Choroid plexus epithelial cell (primary cell): ENCODE data around the gene KDM6B.
A peak's percentile ranks its signal among the peaks of the same experiment; 100 is the strongest.

Experiments
- DNase-seq: peaks from one replicate; pipeline ENCODE4 v3.0.0-alpha.2; 2010; ENCODE audit warnings: low read depth
- H3K4me3 ChIP-seq: 2 replicates; pipeline ENCODE4 v1.5.1; 2011; ENCODE audit warnings: low read depth, mild to moderate bottlenecking, control low read depth, low read length, moderate library complexity
- TF ChIP-seq, protein P1 (sequence below): conservative IDR thresholded peaks from 2 replicates; pipeline ENCODE4 v1.5.1; 2011; ENCODE audit warnings: low read depth, mild to moderate bottlenecking, control low read depth, inconsistent platforms, low read length, moderate library complexity

The KDM6B gene

DNA sequence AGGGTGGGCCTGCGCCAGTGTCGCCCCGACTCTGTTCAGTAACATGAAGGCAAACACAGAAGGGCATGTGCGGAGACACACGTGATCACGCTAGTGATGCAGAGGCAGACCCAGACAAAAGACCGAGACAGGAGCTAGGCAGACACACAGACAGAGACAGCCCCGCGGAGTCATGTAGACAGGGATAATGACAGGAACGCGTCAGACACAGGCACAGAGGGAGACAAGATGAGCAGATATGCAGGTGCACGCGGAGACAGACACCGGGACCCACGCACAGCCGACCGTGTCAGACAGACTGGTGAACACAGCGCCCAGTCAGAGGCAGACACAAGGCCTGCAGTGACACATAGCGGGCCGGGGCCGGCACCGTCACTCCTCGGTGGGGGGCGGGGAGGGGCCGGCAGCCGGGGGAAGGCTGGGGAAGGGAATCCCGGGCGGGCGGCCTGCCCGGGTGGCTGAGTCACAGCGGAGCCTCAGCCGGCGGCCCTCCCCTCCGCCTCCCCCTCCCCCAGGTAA lies 7.4 kb downstream of the KDM6B start:
- DNase-seq: peak; percentile 92
- TF ChIP-seq, protein P1, sequence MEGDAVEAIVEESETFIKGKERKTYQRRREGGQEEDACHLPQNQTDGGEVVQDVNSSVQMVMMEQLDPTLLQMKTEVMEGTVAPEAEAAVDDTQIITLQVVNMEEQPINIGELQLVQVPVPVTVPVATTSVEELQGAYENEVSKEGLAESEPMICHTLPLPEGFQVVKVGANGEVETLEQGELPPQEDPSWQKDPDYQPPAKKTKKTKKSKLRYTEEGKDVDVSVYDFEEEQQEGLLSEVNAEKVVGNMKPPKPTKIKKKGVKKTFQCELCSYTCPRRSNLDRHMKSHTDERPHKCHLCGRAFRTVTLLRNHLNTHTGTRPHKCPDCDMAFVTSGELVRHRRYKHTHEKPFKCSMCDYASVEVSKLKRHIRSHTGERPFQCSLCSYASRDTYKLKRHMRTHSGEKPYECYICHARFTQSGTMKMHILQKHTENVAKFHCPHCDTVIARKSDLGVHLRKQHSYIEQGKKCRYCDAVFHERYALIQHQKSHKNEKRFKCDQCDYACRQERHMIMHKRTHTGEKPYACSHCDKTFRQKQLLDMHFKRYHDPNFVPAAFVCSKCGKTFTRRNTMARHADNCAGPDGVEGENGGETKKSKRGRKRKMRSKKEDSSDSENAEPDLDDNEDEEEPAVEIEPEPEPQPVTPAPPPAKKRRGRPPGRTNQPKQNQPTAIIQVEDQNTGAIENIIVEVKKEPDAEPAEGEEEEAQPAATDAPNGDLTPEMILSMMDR: no peak
- peak overlapping the region; percentile 81 for H3K4me3 ChIP-seq

DNA sequence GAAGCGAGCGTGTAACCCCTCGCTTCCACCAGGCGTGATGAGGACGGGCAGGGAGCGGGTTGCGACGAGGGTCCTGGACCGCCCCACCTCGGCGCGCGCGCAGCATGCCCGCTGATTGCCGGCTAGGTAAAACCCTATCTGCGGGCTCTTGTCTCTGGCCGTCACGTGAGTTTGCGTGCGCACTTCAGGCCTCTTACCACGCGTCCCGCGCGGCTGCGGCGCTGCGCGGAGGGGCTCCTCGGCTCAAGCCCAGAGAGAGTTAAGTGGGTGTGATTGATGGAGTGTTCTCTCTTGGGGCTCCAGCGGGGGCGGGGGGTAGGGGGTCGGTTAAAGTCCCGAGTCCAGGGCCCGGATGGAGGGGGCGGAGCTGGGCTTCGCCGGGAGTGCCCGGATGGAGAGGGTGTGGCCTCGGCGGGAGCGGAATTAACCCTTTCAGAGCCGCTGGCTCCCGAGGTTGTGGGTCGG lies 7.9 kb downstream of the KDM6B start:
- peak; percentile 90 for DNase-seq
- peak overlapping the region; percentile 81 for H3K4me3 ChIP-seq
- TF ChIP-seq, protein P1: no peak

DNA sequence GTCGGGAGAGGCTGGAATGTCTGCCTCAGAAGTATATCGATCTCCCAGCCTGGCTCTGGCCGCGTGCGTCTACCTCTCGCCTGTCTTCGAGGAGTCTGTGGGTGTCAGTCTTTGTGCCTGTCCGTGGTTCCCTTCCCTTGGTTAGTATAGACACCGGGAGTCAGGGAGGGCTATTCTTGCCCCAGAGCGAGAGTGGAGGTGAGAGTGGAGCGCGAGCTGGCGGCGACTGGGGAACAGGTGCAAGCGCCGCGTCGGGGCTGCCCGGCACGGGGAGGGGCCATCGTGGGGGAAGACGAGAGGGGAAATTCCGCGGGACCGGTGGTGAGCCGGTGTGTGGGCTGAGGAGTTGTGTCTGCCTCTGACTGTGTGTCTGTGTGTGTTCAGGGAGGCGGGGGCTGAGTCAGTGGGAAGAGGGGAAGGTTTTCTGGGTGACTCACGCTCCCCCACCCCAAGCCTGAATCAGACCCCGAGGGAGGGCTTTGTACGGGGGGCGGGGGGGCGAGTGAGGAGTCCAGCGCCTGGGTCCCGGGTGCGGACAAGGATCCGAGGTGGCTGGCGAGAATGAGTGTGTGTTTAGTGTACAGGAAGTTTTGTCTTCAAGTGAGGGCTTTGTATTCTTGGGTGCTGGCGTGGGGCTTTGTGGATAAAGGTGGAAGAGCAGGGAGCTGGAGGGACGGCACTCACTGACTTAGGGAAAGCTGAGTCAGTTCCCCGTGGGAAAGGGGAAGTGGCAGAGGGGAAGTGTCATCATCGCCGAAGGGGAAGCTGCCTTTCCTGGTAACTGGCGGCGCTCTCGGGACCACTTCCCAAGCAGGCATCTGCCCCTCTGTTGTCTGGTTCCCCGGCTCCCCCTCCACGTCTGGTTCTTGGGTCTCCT lies 8.6 kb downstream of the KDM6B start:
- H3K4me3 ChIP-seq: peak overlapping the region; percentile 81
- TF ChIP-seq, protein P1: peak; percentile 6
- DNase-seq: peak; percentile 89

DNA sequence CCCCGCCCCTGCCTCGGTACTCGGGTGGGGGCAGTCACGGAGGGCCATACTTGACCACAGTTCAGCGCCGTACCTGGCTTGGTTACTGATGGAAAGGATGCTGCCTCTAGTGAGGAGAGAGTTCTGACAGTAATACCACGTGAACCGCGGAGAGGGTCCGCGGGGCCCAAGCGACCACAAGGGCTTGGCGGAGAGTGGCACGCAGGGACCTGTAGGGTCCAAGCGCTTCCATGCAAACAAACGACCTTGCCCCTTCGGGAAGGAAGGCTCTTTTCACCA lies 9.2 kb downstream of the KDM6B start:
- no peak for DNase-seq
- TF ChIP-seq, protein P1: no peak
- peak overlapping the region; percentile 81 for H3K4me3 ChIP-seq

DNA sequence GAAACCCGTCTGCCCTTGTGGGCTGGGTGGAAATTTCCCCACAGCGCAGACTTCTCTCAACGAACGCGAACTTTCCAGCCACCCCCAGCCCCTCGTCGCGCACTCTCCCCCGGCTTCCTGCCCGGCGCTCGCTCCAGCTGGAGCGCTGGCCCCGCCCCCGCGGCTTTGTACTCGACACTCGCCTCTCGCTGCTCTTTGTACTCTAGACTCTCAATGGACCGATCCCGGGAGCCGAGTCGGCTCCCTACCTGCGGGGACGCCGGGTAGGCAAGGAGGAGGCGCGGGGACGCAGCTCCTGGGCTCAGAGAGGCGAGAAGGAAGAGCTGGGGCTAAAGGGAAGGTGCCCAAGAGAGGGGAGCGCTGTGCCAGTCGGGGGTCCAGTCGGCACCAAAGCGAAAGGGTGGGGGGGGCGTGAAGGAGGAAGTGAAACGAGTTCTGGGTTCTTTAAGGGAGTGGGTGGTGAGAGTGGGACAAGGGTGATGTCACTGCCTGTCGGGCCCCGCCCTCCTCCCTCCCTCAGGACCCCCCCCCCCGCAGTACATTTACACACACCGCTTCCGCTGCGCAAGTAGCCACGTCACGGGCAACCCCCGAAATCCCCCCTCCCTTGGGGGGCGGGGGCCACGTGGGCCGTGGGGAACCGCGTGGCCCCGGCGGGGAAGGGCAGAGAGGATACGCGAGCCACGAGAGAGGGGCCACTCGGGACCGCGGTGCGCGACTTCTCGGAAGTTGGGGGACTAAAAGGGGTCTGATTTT lies 9.7 kb downstream of the KDM6B start:
- TF ChIP-seq, protein P1: no peak
- peak; percentile 94 for DNase-seq
- H3K4me3 ChIP-seq: peak overlapping the region; percentile 81

DNA sequence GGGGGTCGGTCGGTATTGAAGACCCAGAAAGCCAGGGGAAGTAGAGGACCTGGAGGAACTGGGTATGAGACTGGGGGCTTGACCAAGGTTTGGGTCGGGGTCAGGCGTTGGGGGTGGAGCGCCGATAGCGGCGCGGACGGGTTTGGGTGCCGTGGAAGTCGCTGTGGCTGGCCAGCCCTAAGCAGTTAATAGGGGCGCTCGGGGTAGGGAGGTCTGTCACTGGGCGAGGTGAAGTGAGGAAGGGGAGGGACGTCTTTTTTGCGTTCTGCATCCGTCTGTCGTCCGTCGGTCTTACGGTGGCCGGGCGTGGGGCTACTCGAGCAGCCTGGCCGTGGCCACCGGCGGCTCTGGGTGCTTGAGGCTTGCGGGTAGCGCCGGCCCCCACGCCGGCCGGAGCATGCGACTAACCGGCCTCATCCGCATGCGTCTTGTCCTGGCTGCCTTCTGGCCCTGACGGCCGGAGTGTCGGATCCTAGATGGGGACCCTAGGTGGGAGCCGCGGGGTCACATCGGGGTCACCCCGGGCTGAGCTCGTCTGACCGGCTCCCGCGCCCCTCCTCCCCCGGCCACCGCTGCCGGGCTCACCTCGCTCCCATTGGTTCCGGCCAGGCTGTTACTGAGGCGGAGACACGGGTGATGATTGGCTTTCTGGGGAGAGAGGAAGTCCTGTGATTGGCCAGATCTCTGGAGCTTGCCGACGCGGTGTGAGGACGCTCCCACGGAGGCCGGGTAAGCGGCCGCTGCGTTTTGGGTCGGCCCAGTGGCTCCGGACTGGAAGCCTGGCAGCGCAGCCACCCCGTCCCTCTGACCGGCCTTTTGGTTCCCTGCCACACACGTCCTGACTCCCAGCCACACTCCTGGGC lies 10.5 kb downstream of the KDM6B start:
- H3K4me3 ChIP-seq: peak overlapping the region; percentile 81
- TF ChIP-seq, protein P1: no peak
- peak; percentile 97 for DNase-seq
